Cardiac muscle cell (in vitro differentiated cells and primary cell): ENCODE results near the gene GNAS. TPM values are rescaled to one million over a fixed set of nuclear protein-coding genes. Genes with fewer than 3 reads are reported as not detected.

Experiments used
- DNase-seq, 2 donors: peaks; one replicate each; pipeline versions ENCODE4 v3.0.0 to v3.0.0-alpha.2; 2010 to 2017; ENCODE audit warnings: low read depth in 1 of 2, low spot score in 1 of 2
- H3K27ac ChIP-seq: fragments of 200-600 bp; sonication (generic); 2 replicates; pipeline ENCODE4 v1.5.1; 2016
- H3K27me3 ChIP-seq: fragments of 200-600 bp; sonication (generic); 2 replicates; pipeline ENCODE4 v1.6.0; 2016; ENCODE audit warnings: control low read depth
- H3K36me3 ChIP-seq: fragments of 200-600 bp; sonication (generic); 2 replicates; pipeline ENCODE4 v1.5.1; 2016; ENCODE audit warnings: control low read depth
- H3K4me1 ChIP-seq: fragments of 200-600 bp; sonication (generic); 2 replicates; pipeline ENCODE4 v1.8.1; 2017; ENCODE audit warnings: low read depth, mild to moderate bottlenecking, mixed run types
- H3K4me3 ChIP-seq: fragments of 200-600 bp; sonication (generic); 2 replicates; pipeline ENCODE4 v1.5.1; 2016; ENCODE audit warnings: mild to moderate bottlenecking
- H3K9me3 ChIP-seq: fragments of 200-600 bp; sonication (generic); 2 replicates; pipeline ENCODE4 v1.5.1; 2017; ENCODE audit warnings: low read depth, mild to moderate bottlenecking, control low read depth
- CTCF ChIP-seq: IDR thresholded peaks from 2 replicates; pipeline ENCODE4 v1.5.1; 2012; ENCODE audit warnings: low read depth, mild to moderate bottlenecking, low read length
- polyA plus RNA-seq: library from polyadenylated mRNA; unstranded; fragments of >200 nt; fragmentation: Nextera tagmentation; extraction: Ambion mirVana; gene quantifications from 2 replicates; pipeline ENCODE4 v1.2.1, GENCODE V29; 2016
- total RNA-seq: library from RNA; depleted of rRNA; stranded (reverse); fragments of >200 nt; gene quantifications from 2 replicates; pipeline ENCODE4 v1.2.3, GENCODE V29; 2016

The GNAS gene
- total and polyA plus RNA-seq, 2 experiments from 2014 or later: 1,319 to 2,744 TPM

- no peaks in the 10 kb centered on the region for H3K27me3 ChIP-seq
- H3K4me1 ChIP-seq: peaks cover 15% of the 10 kb centered on the region
- no peaks in the 10 kb centered on the region for H3K9me3 ChIP-seq
- DNase-seq: peak in 1 of 2 donors; percentile 39
- peak overlapping the region; percentile 100 for H3K27ac ChIP-seq
- TF ChIP-seq CTCF: no peak
- H3K4me3 ChIP-seq: peak overlapping the region; percentile 95
- no peaks in the 10 kb centered on the region for H3K36me3 ChIP-seq
These were observed 37.4 kb downstream of the GNAS start for GRCh38 chr20:58889798-58890517.

- peak overlapping the region; percentile 95 for H3K4me3 ChIP-seq
- H3K27me3 ChIP-seq: no peaks in the 10 kb centered on the region
- no peak for TF ChIP-seq CTCF
- no peaks in the 10 kb centered on the region for H3K9me3 ChIP-seq
- H3K27ac ChIP-seq: peak overlapping the region; percentile 100
- H3K4me1 ChIP-seq: peaks cover 21% of the 10 kb centered on the region
- DNase-seq: peak; percentile 92 to 95
- no peaks in the 10 kb centered on the region for H3K36me3 ChIP-seq
These were observed 38.1 kb downstream of the GNAS start for GRCh38 chr20:58890518-58891085.

GRCh38 chr20:58891086-58891717, 38.7 kb downstream of the GNAS start:
- no peaks in the 10 kb centered on the region for H3K9me3 ChIP-seq
- peak overlapping the region; percentile 95 for H3K4me3 ChIP-seq
- peak overlapping the region; percentile 100 for H3K27ac ChIP-seq
- H3K36me3 ChIP-seq: no peaks in the 10 kb centered on the region
- peak; percentile 85 to 87 for DNase-seq
- H3K4me1 ChIP-seq: peaks cover 27% of the 10 kb centered on the region
- H3K27me3 ChIP-seq: no peaks in the 10 kb centered on the region
- TF ChIP-seq CTCF: no peak

- H3K4me1 ChIP-seq: peaks cover 33% of the 10 kb centered on the region
- peak in 1 of 2 donors; percentile 66 for DNase-seq
- no peaks in the 10 kb centered on the region for H3K36me3 ChIP-seq
- no peaks in the 10 kb centered on the region for H3K27me3 ChIP-seq
- H3K27ac ChIP-seq: peak overlapping the region; percentile 100
- H3K4me3 ChIP-seq: peak overlapping the region; percentile 95
- no peak for TF ChIP-seq CTCF
- no peaks in the 10 kb centered on the region for H3K9me3 ChIP-seq
These were observed 39.2 kb downstream of the GNAS start for GRCh38 chr20:58891718-58892140.

- Histone ChIP-seq H3K9me3 (no peaks in the 10 kb centered on the region), H3K4me1 (peaks cover 39% of the 10 kb centered on the region), H3K36me3 (no peaks in the 10 kb centered on the region), H3K27me3 (no peaks in the 10 kb centered on the region), H3K27ac (peak overlapping the region; percentile 100), H3K4me3 (peak overlapping the region; percentile 95)
- TF ChIP-seq CTCF: peak; percentile 8
- DNase-seq: peak; percentile 59 to 90
These were observed 39.8 kb downstream of the GNAS start for GRCh38 chr20:58892141-58892931.
